CD4-positive, alpha-beta T cell (primary cell): Measurements from ENCODE around the gene GRID1. TPM values are rescaled to one million over a fixed set of nuclear protein-coding genes. Genes with fewer than 3 reads are reported as not detected.
"Not testable (repeated sequence)": the region's sequence is repeated elsewhere in the genome, so short reads cannot be mapped to it uniquely, and the experiment has no call there.

ENCODE experiments used
- ATAC-seq: fragments of 200-7000 bp; cut with Tn5 transposase; one replicate; pipeline ENCODE4 v1.10.0; 2022; ENCODE audit warnings: mild to moderate bottlenecking; ENCODE audit not compliant: poor library complexity
- CTCF ChIA-PET: fragments of 350-600 bp; sonication (Branson Sonifier 250); formaldehyde crosslinking; loops from one replicate; lab custom pipeline; 2021; ENCODE audit warnings: antibody characterized with exemption, inconsistent platforms; lab: Charles Lee
- POLR2A ChIA-PET: fragments of 350-600 bp; sonication (Branson Sonifier 250); formaldehyde crosslinking; loops from one replicate; lab custom pipeline; 2021; ENCODE audit warnings: antibody characterized with exemption, inconsistent platforms; lab: Charles Lee
- DNase-seq, 14 experiments: peaks; one replicate each; pipeline ENCODE4 v3.0.0-alpha.2; 2013 to 2020; ENCODE audit warnings: mixed read lengths in 2 of 14
- H3K27ac ChIP-seq, 2 donors: one replicate each; pipeline versions ENCODE4 v1.5.1 to v1.7.0; 2013; ENCODE audit warnings: low read length in 2 of 2, low read depth in 1 of 2, mild to moderate bottlenecking in 1 of 2
- H3K27me3 ChIP-seq, 2 experiments: 1 replicate in 1 of 2; 2 replicates in 1 of 2; pipeline versions ENCODE4 v1.6.1 to v1.7.0; 2013; ENCODE audit warnings: low read length in 2 of 2, control low read depth in 1 of 2, mild to moderate bottlenecking in 1 of 2, moderate library complexity in 1 of 2; ENCODE audit not compliant: insufficient read depth in 2 of 2, control insufficient read depth in 1 of 2
- H3K36me3 ChIP-seq: one replicate; pipeline ENCODE4 v1.6.1; 2013; ENCODE audit warnings: low read length, control low read depth; ENCODE audit not compliant: insufficient read depth
- H3K4me1 ChIP-seq: one replicate; pipeline ENCODE4 v1.6.1; 2013; ENCODE audit warnings: low read length, control low read depth; ENCODE audit not compliant: insufficient read depth
- H3K4me3 ChIP-seq: one replicate; pipeline ENCODE4 v1.5.1; 2013; ENCODE audit warnings: mild to moderate bottlenecking, low read length, moderate library complexity
- H3K9me3 ChIP-seq, 2 experiments: 1 replicate in 1 of 2; 2 replicates in 1 of 2; pipeline versions ENCODE4 v1.6.1 to v1.7.0; 2013; ENCODE audit warnings: low read length in 2 of 2, mild to moderate bottlenecking in 2 of 2, control low read depth in 1 of 2, moderate library complexity in 1 of 2; ENCODE audit not compliant: control insufficient read depth in 1 of 2, insufficient read depth in 1 of 2
- H3K27ac Mint-ChIP-seq: one replicate; pipeline ENCODE4 v1.8.0; 2020; ENCODE audit warnings: mixed read lengths
- H3K27me3 Mint-ChIP-seq: one replicate; pipeline ENCODE4 v1.8.0; 2021; ENCODE audit warnings: mixed read lengths
- H3K36me3 Mint-ChIP-seq: one replicate; pipeline ENCODE4 v1.8.0; 2021; ENCODE audit warnings: low read depth, mixed read lengths
- H3K4me1 Mint-ChIP-seq: one replicate; pipeline ENCODE4 v1.8.0; 2021; ENCODE audit warnings: low read depth, mixed read lengths
- H3K4me3 Mint-ChIP-seq: one replicate; pipeline ENCODE4 v1.8.0; 2020; ENCODE audit warnings: mild to moderate bottlenecking, mixed read lengths
- H3K9me3 Mint-ChIP-seq: one replicate; pipeline ENCODE4 v1.8.0; 2020; ENCODE audit warnings: mixed read lengths
- CTCF ChIP-seq: fragments of 200-600 bp; IDR thresholded peaks from one replicate; pipeline ENCODE4 v1.8.0; 2022; ENCODE audit warnings: antibody characterized with exemption, mild to moderate bottlenecking
- intact Hi-C, 2 experiments: fragments of 100-400 bp; cut with DNase I in 1 of 2; cut with micrococcal nuclease in 1 of 2; formaldehyde crosslinking; loops; one replicate each; pipeline versions ENCODE4 v1.15.1 to v1.9.0; 2023 to 2025; cut with DNase I, micrococcal nuclease
- total RNA-seq, 174 experiments: library from RNA in 2 of 174; stranded (reverse) in 2 of 174; gene quantifications; one replicate each; pipeline ENCODE4 v1.2.3 and lab custom pipeline; 2021 to 2026

GRID1 gene
- total RNA-seq, 2 experiments from 2014 or later = not detected

- peaks cover 6% of the 10 kb centered on the region for H3K27me3 Mint-ChIP-seq
Measured at GRCh38 chr10:86035791-86036543, 330.6 kb downstream of the GRID1 start.

GRCh38 chr10:86034710-86035109, 331.9 kb downstream of the GRID1 start:
- no peaks in the 10 kb centered on the region for H3K36me3 ChIP-seq
- H3K4me1 ChIP-seq = no peaks in the 10 kb centered on the region
- intact Hi-C loops = no loop called here
- no peaks in the 10 kb centered on the region for H3K9me3 Mint-ChIP-seq
- no peak overlapping the region for H3K27ac Mint-ChIP-seq
- no peaks in the 10 kb centered on the region for H3K9me3 ChIP-seq
- H3K27me3 ChIP-seq = no peaks in the 10 kb centered on the region
- H3K27ac ChIP-seq = no peak overlapping the region
- ATAC-seq (no peak), DNase-seq (no peak)
- H3K4me1 Mint-ChIP-seq = no peaks in the 10 kb centered on the region
- peaks cover 6% of the 10 kb centered on the region for H3K27me3 Mint-ChIP-seq
- ChIA-PET POLR2A (no interaction called here), CTCF (no interaction called here)
- no peak overlapping the region for H3K4me3 Mint-ChIP-seq
- H3K36me3 Mint-ChIP-seq = no peaks in the 10 kb centered on the region
- H3K4me3 ChIP-seq = no peak overlapping the region
- no peak for TF ChIP-seq CTCF

More at GRCh38 chr10:86035791-86036543, 330.6 kb downstream of the GRID1 start:
- Mint-ChIP-seq H3K4me1 (no peaks in the 10 kb centered on the region), H3K27ac (no peak overlapping the region), H3K36me3 (no peaks in the 10 kb centered on the region), H3K4me3 (no peak overlapping the region), H3K9me3 (no peaks in the 10 kb centered on the region)
- Histone ChIP-seq H3K27me3 (no peaks in the 10 kb centered on the region), H3K4me1 (no peaks in the 10 kb centered on the region), H3K4me3 (no peak overlapping the region), H3K27ac (no peak overlapping the region), H3K36me3 (no peaks in the 10 kb centered on the region), H3K9me3 (no peaks in the 10 kb centered on the region)
- ChIA-PET POLR2A (no interaction called here), CTCF (no interaction called here)
- DNase-seq = no peak
- no peak for TF ChIP-seq CTCF
- intact Hi-C loops = no loop called here
- ATAC-seq = no peak

GRCh38 chr10:86033581-86033980, 333.0 kb downstream of the GRID1 start:
- Mint-ChIP-seq H3K9me3 (no peaks in the 10 kb centered on the region), H3K27me3 (peaks cover 6% of the 10 kb centered on the region), H3K27ac (no peak overlapping the region), H3K36me3 (no peaks in the 10 kb centered on the region), H3K4me1 (no peaks in the 10 kb centered on the region), H3K4me3 (no peak overlapping the region)
- DNase-seq = no peak
- intact Hi-C loops = no loop called here
- no peak overlapping the region for H3K4me3 ChIP-seq
- H3K9me3 ChIP-seq = no peaks in the 10 kb centered on the region
- H3K36me3 ChIP-seq = no peaks in the 10 kb centered on the region
- H3K27ac ChIP-seq = no peak overlapping the region
- POLR2A ChIA-PET = no interaction called here
- no peak for TF ChIP-seq CTCF
- CTCF ChIA-PET = no interaction called here
- H3K27me3 ChIP-seq = no peaks in the 10 kb centered on the region
- H3K4me1 ChIP-seq = no peaks in the 10 kb centered on the region
- no peak for ATAC-seq

GRCh38 chr10:86032087-86032486, 334.5 kb downstream of the GRID1 start:
- H3K4me3 Mint-ChIP-seq, H3K27ac ChIP-seq, H3K36me3 ChIP-seq, H3K4me1 ChIP-seq, H3K4me1 Mint-ChIP-seq, H3K36me3 Mint-ChIP-seq, H3K27me3 ChIP-seq, ATAC-seq, CTCF ChIA-PET, H3K9me3 ChIP-seq, H3K9me3 Mint-ChIP-seq, H3K27ac Mint-ChIP-seq, H3K4me3 ChIP-seq, DNase-seq, H3K27me3 Mint-ChIP-seq, intact Hi-C loops, POLR2A ChIA-PET: not testable (repeated sequence)
